GM21390 (cell line): Measurements from ENCODE around the gene NOD2.

Source experiments
- ATAC-seq: cut with Tn5 transposase; IDR thresholded peaks from one replicate; pipeline ENCODE4 v1.9.1; 2021; ENCODE audit not compliant: unreplicated experiment

Gene NOD2

DNA sequence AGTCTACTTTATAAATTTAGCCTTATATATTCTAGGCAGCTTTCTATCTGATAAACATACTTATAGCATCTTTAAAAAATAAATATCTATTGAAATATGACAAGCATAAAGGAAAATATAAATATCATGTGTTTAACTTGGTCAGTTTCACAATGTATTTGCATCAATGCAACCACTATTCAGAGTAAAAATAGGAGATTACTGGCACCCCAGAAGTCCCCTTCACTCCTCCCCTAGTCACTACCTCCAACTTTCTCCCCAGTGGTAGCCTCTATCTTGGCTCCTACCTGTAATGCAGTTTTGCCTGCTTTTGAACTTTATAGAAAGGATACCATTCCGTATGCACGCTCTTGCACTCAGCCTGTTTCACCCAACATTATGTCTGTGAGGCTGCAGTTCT, 3.2 kb upstream of the NOD2 start:
- ATAC-seq: no peak

DNA sequence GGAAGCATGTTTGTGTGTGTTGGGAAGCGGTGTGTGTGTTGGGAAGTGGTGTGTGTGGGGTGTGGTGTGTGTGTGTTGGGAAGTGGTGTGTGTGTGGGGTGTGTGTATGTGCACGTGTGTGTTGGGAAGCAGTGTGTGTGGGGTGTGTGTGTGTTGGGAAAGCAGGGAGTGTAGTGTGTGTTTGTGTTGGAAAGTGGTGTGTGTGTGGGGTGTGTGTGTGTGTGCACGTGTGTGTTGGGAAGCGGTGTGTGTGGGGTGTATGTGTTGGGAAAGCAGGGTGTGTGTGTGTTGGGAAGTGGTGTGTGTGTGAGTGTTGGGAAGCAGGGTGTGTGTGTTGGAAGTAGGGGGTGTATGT, 785 bp upstream of the NOD2 start:
- no peak for ATAC-seq

DNA sequence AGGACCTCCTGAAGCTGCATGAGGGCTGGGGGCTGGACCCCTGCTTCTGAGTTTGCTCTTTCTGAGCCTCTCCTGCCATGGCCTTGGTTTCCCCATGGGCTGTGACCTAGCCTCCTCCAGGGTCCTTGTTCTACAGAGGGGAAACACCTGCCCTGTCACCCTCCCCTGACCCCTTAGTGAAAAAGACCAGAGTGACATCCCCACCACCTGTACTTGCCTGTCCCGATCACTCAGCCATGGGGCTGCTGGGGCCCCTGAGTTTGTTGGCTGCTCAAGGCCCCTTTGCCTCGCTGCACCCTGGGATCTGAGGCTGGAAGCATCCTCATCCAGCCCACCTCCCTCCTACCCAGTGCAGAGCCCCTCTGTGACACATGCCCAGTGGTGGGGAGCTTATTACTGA, 800 bp downstream of the NOD2 start:
- no peak for ATAC-seq

DNA sequence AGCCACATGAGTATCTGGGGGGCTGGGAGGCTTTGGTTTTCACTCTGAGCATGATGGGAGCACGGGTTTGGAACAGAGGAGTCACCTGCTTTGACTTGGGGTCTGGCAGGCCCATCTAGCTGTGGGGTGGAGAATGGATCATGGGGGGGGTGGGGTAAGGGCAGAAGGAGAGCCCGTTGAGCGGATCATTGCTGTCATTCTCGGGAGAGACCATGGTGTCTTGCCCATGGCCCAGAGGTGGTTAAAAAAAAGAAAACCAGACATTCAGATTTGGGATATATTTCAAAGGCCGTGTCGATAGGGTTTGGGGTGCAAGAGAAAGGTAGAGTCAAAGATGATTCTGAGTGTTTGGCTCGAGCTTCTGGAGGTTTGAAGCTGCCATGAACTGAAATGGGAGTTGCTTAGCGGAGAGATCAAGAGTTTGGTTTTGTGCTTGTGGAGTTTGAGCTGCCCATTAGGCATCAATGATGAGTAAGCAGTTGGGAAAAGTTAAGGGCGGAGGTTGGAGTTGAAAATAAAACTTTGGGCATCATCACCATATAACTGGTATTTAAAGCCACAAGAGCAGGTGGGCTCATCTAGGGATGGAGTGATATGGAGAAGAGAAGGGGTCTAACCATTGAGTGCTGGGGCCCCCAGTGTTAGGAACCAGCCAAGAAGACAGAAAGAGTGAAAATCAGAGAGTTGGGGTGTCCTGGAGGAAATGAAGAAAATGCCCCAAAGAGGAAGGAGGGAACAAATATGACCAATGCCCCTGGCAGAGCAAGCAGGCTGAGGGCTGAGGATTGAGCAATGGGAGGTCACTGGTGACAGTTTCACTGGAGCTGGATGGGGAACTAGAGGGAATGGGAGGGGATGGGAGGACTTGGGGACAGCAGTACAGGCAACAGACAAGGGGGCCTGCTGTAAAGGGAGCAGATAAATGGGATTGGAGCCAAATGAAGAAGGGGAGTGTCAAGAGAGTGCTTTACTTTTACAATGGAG, 1.9 kb downstream of the NOD2 start:
- ATAC-seq: no peak

DNA sequence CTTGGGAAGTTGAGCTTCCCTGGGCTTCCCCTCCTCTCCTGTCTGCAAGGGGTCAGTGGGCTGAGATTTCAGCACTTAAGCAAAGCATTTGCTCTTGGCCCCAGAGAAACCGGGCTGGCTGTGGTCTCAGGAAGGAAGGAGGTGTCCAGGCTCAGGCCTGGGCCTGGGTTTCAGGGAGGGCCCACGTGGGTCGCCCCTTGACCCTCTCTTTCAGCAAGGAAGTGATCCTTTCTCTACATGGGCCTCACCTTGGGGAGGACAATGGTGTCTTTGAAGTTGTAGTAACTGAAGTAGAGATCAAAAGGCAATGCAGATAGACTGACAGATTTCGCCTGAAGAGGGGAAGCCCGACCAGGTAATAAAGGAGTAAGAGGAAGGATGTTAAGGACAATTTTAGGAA, 2.7 kb downstream of the NOD2 start:
- no peak for ATAC-seq

DNA sequence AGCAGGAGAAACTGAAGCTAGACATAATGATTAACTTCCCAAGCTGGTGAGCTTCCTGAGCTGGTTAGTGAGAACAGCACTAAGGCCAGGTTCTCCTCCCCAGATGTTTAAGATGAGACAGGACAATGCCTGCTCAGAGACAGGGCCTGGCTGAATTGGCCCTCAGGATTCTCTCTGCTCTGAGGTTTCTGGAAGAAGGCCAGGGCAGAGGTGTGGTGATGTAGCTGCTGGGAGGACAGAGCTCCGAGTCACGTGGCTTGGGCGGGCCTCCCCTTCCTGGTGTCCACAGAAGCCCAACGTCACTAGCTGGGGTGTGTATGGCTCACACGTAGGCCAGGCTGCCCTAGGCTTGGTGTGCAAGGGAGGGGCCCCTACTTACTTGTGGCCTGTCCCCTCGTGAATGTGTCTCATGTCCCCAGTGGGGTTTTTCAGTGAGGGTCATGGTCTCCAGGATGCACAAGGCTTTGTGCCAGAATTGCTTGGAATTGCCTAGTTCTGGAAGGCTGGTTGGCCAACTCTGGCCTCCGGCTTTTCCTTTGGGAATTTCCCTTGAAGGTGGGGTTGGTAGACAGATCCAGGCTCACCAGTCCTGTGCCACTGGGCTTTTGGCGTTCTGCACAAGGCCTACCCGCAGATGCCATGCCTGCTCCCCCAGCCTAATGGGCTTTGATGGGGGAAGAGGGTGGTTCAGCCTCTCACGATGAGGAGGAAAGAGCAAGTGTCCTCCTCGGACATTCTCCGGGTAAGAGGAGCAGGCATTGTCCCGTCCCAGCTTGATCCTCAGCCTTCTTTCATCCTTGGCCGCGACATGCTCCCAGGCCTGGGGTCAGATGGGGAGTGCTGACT, 3.4 kb downstream of the NOD2 start:
- peak; percentile 52 for ATAC-seq

DNA sequence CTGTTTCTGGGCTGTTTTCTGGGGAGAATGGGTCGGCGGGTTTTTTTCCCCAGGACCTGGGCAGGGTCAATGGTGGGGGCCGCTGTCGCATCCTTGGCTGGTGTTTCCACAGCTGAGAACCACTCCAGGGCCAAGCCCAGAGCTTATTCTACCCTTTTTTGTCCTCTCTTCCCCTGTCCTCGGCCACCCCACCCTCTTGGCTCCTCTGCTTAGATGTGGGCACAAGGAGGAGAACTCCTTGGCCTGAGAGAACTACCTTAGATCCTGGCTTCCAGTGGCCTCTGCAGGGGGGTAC, 4.0 kb downstream of the NOD2 start:
- no peak for ATAC-seq

DNA sequence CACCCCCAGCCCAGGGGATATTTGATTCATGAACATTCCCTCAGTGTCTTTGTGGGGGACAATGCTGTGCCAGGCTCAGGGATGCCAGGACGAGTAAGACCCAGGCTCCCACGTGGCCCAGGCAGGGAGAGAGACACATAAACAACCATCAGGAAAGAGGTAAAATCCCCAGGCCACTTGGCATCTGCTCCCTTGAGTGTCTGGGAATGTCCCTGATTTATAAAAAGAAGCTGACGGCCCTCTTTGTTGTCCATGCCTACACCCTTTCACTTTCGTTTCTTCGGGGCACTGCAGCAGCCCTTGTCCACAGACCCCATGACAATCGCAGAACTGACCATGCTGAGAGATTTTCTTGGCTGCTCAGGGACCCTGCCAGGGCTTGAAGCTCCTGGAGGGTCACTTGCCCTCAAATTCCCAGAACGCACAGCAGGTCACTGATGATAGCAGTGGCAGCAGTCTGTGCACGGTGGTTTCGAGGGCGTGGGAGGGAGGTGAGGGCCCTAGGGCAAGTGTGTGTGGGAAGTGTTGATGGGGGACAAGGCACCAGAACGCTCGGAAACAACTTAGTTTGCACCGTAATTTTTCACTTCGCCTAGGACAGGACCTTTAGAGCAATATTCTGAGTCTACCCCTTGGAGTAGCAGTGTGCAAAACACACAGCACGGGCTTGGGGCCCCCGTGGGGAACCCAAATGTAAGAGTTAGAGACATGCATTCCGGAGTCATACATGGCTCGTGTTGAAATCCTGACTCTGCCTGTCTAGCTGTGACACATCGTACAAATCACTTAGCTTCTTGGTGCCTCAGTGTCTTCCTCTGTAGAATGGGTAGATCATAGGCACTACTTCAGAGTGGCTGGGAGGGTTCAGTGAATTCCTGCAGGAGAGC, 4.7 kb downstream of the NOD2 start:
- peak; percentile 40 for ATAC-seq

DNA sequence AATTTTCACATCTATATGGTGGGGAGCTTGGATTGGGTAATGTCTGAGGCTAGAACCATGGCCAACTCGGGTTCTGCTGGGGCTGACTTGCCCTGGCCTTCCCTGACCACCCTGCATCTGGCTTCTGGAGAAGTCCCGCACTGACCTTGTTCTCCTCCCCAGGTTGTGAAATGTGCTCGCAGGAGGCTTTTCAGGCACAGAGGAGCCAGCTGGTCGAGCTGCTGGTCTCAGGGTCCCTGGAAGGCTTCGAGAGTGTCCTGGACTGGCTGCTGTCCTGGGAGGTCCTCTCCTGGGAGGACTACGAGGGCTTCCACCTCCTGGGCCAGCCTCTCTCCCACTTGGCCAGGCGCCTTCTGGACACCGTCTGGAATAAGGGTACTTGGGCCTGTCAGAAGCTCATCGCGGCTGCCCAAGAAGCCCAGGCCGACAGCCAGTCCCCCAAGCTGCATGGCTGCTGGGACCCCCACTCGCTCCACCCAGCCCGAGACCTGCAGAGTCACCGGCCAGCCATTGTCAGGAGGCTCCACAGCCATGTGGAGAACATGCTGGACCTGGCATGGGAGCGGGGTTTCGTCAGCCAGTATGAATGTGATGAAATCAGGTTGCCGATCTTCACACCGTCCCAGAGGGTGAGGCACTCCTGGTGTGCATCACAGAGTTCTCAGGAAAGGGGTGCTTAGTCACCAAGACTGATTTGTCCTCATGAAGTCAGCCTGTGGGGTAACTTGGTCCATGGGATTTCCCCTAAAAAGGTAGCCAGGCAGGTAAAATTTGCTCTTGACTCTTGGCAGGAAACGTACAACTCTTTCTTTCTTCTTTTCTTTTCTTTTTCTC, 6.1 kb downstream of the NOD2 start:
- no peak for ATAC-seq

DNA sequence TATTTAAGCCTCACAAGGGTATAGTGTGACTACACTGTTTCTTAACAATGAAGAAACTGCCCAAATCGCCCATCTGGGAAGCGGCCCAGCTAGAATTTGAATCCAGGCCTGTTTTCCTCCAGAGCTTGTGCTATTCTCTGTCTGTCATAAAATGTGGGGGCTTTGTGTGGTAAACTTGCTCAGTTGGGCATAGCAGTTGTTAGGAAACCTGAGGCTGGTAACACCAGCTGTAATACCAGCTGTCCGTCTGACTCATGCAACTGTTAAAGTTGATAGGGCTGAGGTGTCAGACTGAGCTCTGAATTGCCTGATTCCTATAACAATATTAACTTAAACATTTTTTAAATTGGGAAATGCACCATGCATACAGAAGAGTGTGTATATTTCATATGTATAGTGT, 9.3 kb downstream of the NOD2 start:
- no peak for ATAC-seq

DNA sequence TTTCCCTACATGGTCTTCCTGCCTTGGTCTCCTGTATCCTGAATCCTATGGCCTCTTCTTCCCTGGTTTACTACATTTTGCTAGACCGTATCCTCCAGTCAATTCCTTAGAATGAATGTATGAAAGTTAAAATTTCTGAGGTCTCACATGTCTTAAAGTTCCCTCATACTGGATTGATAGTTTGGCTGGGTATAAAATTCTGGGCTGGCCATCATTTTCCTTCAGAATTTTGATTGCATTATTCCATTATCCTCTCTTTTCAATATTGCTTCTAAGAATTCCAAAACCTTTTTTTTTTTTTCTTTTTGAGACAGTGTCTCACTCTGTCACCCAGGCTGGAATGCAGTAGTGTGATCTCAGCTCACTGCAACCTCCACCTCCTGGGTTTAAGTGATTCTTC, 10.8 kb downstream of the NOD2 start:
- ATAC-seq: no peak

DNA sequence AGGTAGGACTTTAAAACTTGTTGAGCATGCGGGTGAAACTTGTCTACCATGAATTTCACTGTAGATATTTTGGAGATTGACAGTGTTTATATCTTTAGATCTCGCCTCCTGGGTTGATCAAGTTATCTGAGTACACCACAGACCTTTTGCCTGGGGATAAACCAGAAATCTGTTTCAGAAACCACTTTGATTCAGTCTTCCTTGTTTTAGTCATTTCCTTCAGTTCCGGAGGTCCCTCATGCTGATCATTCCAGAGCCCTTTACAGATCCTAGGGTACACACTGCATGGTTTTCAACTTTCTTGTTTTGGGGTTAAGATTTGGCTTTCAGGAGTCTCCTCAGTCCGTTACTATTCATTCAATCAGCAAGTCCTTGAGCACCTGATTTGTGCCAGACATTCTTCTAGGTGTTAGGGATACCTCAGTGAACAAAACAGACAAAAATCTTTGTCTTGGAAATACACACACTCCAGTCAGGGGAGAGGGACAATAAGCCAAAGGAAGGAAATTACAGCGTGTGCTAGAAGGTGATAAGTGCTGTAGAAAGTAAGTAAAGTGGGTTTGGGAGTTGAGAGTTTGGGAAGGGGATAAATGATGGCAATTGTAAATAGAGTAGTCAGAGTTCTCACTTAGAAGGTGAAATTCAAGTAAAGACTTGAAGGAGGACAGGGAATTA, 12.2 kb downstream of the NOD2 start:
- ATAC-seq: no peak

DNA sequence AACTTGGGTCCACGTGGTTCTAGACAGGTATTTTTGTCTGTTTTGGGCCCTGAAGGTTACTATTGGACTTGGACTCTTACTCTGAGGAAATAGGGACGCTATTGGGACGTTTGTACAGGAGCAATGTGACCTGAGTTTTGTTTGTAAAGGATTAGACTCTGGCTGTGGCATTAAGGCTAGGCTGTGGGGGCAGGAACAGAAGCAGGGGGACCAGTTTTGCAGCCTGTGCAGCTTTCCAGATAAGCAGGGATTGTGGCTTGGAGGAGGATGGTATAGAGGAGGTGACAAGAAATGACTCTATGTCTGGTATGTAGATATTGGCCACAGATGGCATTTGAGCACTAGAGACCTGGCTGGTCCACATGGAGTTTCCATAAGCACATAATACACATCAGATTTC, 12.8 kb downstream of the NOD2 start:
- no peak for ATAC-seq

DNA sequence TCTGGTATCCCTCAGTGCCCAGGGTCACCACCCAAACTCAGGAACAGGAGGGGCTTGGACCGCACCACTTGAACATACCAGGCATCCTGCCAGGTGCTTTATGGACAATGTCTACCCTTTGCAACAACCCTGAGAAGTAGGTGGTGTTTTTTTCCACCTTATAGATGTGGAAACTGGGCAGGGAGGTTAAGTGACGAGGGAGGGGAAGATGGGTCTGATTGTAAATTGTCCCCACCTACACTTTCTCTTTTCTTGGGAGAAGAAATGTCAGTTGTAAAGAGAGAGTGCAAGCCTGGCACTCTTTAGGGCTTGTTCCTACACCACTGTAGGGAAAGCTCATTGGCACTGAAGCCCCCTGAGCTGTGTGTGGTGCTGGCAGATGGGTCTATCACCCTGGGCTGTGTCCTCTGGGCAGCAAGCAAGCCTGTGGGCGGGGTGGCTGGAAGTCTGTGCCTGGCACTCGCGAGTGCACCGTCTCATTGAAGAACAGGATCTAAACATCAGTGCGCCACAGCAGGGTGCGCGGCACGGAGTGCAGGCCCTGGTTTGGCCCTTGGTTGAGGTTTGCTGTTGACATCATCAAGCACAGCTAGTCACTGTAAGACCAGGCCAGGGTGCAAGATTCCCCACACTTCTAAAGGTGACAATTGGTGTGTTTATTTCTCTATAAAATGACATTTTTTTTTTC, 15.1 kb downstream of the NOD2 start:
- ATAC-seq: no peak

DNA sequence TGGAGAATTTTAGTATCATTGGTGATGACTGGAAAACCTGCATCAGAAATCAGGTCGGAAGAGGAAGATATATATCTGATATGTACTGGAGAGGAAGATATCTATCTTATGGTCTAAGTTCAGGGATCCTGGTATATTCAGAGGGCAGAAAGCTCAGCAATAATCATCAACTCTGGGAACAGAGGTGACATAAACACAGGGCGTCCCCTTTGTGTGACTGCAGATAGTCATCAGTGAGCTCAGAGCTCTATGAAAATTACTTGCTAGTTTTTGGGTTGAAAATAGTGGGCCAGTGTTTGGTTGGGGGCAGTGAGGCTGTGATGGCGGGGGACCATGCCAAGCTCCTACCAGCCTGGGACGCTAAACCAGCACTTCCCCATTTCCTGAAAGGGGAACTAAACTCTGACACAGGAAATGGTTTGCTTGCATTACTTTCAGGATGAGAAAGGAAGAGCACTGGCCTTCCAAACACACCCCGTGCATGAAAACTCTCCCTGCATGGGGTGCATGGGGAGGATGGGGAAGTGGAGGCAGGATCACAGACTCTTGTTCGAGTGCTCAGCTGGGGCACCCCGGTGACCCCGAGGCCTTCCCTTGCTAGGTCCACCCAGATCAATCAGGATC, 15.8 kb downstream of the NOD2 start:
- no peak for ATAC-seq

DNA sequence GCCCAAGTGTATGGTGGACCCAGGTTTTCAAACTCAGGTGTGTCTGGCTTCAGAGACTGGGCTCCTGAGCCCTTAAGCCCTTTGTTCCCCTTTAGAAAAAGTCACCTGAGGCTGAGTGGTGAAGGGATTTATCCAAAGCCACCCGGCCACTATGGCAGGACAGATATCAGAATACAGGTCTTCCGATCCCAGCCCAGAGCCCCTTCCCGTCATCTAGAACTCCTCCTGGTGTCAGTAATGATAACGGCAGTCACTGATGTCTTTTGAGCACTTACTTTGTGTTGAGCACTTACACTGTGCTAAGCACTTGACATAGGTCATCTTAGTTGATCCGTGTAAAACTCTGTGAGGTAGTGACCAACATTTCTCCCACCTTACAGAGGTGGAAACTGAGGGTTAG, 16.6 kb downstream of the NOD2 start:
- no peak for ATAC-seq

DNA sequence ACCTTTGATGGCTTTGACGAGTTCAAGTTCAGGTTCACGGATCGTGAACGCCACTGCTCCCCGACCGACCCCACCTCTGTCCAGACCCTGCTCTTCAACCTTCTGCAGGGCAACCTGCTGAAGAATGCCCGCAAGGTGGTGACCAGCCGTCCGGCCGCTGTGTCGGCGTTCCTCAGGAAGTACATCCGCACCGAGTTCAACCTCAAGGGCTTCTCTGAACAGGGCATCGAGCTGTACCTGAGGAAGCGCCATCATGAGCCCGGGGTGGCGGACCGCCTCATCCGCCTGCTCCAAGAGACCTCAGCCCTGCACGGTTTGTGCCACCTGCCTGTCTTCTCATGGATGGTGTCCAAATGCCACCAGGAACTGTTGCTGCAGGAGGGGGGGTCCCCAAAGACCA, 17.6 kb downstream of the NOD2 start:
- no peak for ATAC-seq

DNA sequence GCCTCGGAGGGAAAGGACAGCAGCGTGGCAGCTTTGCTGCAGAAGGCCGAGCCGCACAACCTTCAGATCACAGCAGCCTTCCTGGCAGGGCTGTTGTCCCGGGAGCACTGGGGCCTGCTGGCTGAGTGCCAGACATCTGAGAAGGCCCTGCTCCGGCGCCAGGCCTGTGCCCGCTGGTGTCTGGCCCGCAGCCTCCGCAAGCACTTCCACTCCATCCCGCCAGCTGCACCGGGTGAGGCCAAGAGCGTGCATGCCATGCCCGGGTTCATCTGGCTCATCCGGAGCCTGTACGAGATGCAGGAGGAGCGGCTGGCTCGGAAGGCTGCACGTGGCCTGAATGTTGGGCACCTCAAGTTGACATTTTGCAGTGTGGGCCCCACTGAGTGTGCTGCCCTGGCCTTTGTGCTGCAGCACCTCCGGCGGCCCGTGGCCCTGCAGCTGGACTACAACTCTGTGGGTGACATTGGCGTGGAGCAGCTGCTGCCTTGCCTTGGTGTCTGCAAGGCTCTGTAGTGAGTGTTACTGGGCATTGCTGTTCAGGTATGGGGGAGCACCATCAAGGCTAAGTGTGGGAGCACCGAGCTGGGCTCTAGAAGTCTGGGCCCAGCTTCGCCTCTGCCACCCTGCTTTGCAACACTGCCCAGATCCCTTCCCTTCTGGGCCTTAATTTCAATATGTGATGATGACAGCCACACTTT, 18.6 kb downstream of the NOD2 start:
- ATAC-seq: no peak
